Gastroesophageal sphincter (tissue), 3 donors: ENCODE measurements around the gene SETD7.

ENCODE experiments used
- CTCF ChIP-seq, 4 experiments: fragments of 200-600 bp in 2 of 4; fragments of 450-650 bp in 2 of 4; sonication (generic) in 1 of 4; IDR thresholded peaks; one replicate each; pipeline ENCODE4 v1.5.1; 2017 to 2019; ENCODE audit warnings: antibody characterized with exemption in 4 of 4, mild to moderate bottlenecking in 2 of 4, moderate library complexity in 2 of 4
- EP300 ChIP-seq: sonication (generic); formaldehyde crosslinking; IDR thresholded peaks from one replicate; pipeline ENCODE4 v1.6.1; 2017; ENCODE audit warnings: antibody characterized with exemption, mild to moderate bottlenecking
- POLR2A ChIP-seq, 2 donors: fragments of 450-650 bp; IDR thresholded peaks; one replicate each; pipeline ENCODE4 v1.6.1; 2017; ENCODE audit warnings: antibody characterized with exemption in 2 of 2, mild to moderate bottlenecking in 2 of 2, moderate library complexity in 1 of 2
- POLR2AphosphoS5 ChIP-seq: sonication (generic); formaldehyde crosslinking; IDR thresholded peaks from one replicate; pipeline ENCODE4 v1.6.1; 2017; ENCODE audit warnings: antibody characterized with exemption

GRCh38 chr4:139470295-139470694, 85.7 kb downstream of the SETD7 start:
- TF ChIP-seq POLR2A (IDR thresholded peaks at IDR 0.05) = no peak
- TF ChIP-seq POLR2AphosphoS5 = no peak
- no peak for TF ChIP-seq CTCF (IDR thresholded peaks at IDR 0.05)
- no peak for TF ChIP-seq EP300
